Naive thymus-derived CD8-positive, alpha-beta T cell (primary cell): Measurements from ENCODE around the gene TEPSIN. TPM values are rescaled to one million over a fixed set of nuclear protein-coding genes. Genes with fewer than 3 reads are reported as not detected.

ENCODE experiments used
- ATAC-seq, 2 donors: fragments of 150-1000 bp; cut with Tn5 transposase in 1 of 2; sonication (Bioruptor Pico), chemical (Tn5 transposase) in 1 of 2; 1 replicate in 1 of 2; 2 replicates in 1 of 2; pipeline ENCODE4 v1.10.0; 2021; ENCODE audit warnings: mild to moderate bottlenecking in 2 of 2, moderate library complexity in 2 of 2
- POLR2A ChIA-PET: fragments of 350-600 bp; sonication (Branson Sonifier 250); formaldehyde crosslinking; loops from one replicate; lab custom pipeline; 2021; ENCODE audit warnings: antibody characterized with exemption; lab: Charles Lee
- DNase-seq, 10 donors: peaks; one replicate each; pipeline versions ENCODE4 v3.0.0 to v3.0.0-alpha.2; 2020 to 2022
- H3K27ac Mint-ChIP-seq, 10 donors: one replicate each; pipeline ENCODE4 v1.8.0; 2020 to 2022; ENCODE audit warnings: mild to moderate bottlenecking in 10 of 10, mixed read lengths in 10 of 10, moderate library complexity in 4 of 10, inconsistent platforms in 1 of 10
- H3K27me3 Mint-ChIP-seq, 5 donors: one replicate each; pipeline ENCODE4 v1.8.0; 2021 to 2022; ENCODE audit warnings: mixed read lengths in 5 of 5
- H3K36me3 Mint-ChIP-seq, 3 donors: one replicate each; pipeline ENCODE4 v1.8.0; 2020 to 2022; ENCODE audit warnings: mixed read lengths in 3 of 3, mild to moderate bottlenecking in 2 of 3, inconsistent platforms in 1 of 3
- H3K4me1 Mint-ChIP-seq, 4 donors: one replicate each; pipeline ENCODE4 v1.8.0; 2021 to 2022; ENCODE audit warnings: mixed read lengths in 4 of 4
- H3K4me3 Mint-ChIP-seq, 10 donors: one replicate each; pipeline ENCODE4 v1.8.0; 2020 to 2022; ENCODE audit warnings: mild to moderate bottlenecking in 10 of 10, mixed read lengths in 10 of 10, moderate library complexity in 6 of 10, inconsistent platforms in 1 of 10
- H3K9me3 Mint-ChIP-seq, 9 donors: one replicate each; pipeline ENCODE4 v1.8.0; 2020 to 2022; ENCODE audit warnings: mixed read lengths in 9 of 9, mild to moderate bottlenecking in 3 of 9, inconsistent platforms in 1 of 9, moderate library complexity in 1 of 9
- polyA plus RNA-seq, 3 donors: library from polyadenylated mRNA; unstranded; fragments of 300-500 nt; fragmentation: Illumina TruSeq; gene quantifications; one replicate each; pipeline ENCODE4 v1.2.3, GENCODE V29; 2021
- total RNA-seq, 8 experiments: library from RNA in 2 of 8; stranded (reverse) in 2 of 8; gene quantifications; one replicate each; pipeline ENCODE4 v1.2.3 and lab custom pipeline; 2021 to 2026

TEPSIN gene
- total and polyA plus RNA-seq, 5 experiments from 2014 or later: 2.7 to 136 (median 2.8) TPM

DNA sequence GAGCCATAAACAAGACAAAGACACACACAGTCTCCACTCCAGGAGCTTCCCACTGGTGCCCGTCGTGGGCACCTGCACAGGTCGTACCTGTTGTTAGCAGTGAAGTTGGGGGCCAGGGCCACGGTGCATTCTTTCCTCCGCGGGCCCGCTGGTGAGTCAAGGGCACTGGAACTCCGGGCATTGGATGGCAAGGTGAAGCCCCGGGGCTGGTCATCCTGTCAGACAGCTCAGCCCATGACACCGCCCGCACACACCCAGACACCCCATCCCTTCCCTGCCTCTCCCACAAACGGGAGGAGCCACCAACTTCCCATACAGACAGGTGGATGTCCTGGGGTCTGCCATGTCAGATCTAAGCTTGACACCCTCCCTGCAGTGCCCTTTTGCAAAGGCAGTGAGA is 32.2 kb downstream of the TEPSIN start:
- ATAC-seq (no peak), DNase-seq (no peak)
- Mint-ChIP-seq H3K4me3 (no peak overlapping the region), H3K4me1 (peaks cover 0 to 3% (median 0%) of the 10 kb centered on the region in 4 donors), H3K27ac (no peak overlapping the region), H3K36me3 (peaks cover 0 to 5% (median 0%) of the 10 kb centered on the region in 3 donors), H3K9me3 (no peaks in the 10 kb centered on the region), H3K27me3 (no peaks in the 10 kb centered on the region)
- POLR2A ChIA-PET: no interaction called here

DNA sequence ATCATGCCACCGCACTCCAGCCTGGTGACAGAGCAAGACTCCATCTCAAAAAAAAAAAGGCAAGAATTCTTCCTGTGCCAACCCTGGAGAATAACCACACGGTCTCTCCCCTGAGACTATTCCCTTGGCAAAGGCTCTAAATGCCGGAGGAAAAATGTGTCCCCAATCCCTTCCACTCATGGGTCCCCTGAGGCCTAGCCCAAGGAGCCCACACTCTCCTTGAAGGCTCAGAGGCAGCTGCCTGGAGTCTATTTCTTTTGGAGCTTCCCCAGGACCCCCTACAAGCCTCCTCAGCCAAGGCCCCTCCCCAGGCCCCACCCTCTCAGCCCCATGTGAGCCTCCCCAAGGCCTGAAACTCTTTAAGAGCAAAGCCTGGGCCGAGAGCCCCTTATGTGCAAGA is 32.7 kb downstream of the TEPSIN start:
- H3K4me3 Mint-ChIP-seq: no peak overlapping the region
- no peaks in the 10 kb centered on the region for H3K9me3 Mint-ChIP-seq
- POLR2A ChIA-PET: no interaction called here
- no peak for ATAC-seq
- H3K27me3 Mint-ChIP-seq: no peaks in the 10 kb centered on the region
- peaks cover 0 to 2% (median 0%) of the 10 kb centered on the region in 4 donors for H3K4me1 Mint-ChIP-seq
- H3K27ac Mint-ChIP-seq: no peak overlapping the region
- peaks cover 0 to 5% (median 0%) of the 10 kb centered on the region in 3 donors for H3K36me3 Mint-ChIP-seq
- no peak for DNase-seq

DNA sequence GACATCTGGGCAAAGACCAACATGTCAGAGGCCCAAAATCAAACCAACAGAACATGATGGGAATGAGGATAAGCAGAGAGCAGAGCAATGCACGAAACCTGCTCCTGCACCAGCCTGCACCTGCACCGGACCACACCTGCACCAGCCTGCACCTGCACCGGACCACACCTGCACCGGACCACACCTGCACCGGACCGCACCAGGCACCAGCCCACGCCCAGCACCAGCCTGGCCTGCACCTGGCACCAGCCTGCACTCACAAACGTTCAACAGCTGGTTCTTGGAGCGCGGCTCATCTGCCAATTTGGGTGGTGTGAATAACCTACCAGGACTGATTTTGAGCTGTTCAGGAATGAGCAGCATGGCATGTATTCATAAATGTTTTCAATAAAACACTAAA is 34.3 kb downstream of the TEPSIN start:
- Mint-ChIP-seq H3K4me3 (no peak overlapping the region), H3K27me3 (no peaks in the 10 kb centered on the region), H3K36me3 (peaks cover 0 to 5% (median 0%) of the 10 kb centered on the region in 3 donors), H3K27ac (no peak overlapping the region), H3K9me3 (no peaks in the 10 kb centered on the region), H3K4me1 (no peaks in the 10 kb centered on the region)
- DNase-seq (no peak), ATAC-seq (no peak)
- POLR2A ChIA-PET: no interaction called here

DNA sequence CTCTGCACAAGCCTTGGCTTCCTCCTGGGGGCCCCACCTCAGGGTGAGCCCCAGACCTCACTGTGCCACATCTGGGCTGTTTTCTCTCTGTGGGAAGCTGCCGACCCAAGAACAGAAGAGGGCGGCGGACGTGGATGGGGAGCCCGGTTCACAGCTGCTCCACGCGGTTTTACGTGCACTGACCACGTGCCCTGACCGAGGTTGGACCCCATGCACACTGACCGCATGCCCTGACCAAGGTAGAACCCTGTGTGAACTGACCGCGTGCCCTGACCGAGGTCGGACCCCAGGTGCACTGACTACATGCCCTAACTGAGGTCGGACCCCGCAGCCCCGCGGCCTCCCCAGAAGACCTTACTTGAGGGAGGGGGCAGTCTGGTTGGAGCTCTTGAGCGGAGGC is 35.7 kb downstream of the TEPSIN start:
- H3K4me1 Mint-ChIP-seq: no peaks in the 10 kb centered on the region
- H3K9me3 Mint-ChIP-seq: no peaks in the 10 kb centered on the region
- ATAC-seq (no peak), DNase-seq (no peak)
- H3K27me3 Mint-ChIP-seq: no peaks in the 10 kb centered on the region
- no peak overlapping the region for H3K27ac Mint-ChIP-seq
- peaks cover 0 to 2% (median 0%) of the 10 kb centered on the region in 3 donors for H3K36me3 Mint-ChIP-seq
- POLR2A ChIA-PET: no interaction called here
- no peak overlapping the region for H3K4me3 Mint-ChIP-seq

DNA sequence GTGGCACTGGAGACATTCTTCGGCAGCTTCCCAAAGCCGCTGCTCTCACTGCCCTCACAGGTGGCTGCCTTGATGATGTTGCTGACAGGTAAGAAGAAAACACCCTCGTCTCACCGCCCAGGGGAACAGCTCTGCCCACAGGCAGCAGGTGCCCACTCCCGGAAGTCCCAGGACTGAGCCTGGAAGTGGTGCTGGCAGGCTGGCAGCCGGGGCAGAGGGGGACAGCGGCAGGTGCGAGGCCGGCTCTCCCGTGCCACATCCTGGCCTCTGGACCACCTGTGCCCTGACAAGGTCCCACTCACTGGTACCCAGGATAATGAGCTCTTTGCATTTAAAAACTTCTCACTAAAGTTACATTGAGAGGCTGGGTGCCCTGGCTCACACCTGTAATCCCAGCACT is 36.5 kb downstream of the TEPSIN start:
- H3K9me3 Mint-ChIP-seq: no peaks in the 10 kb centered on the region
- H3K4me1 Mint-ChIP-seq: no peaks in the 10 kb centered on the region
- no peaks in the 10 kb centered on the region for H3K27me3 Mint-ChIP-seq
- no peak overlapping the region for H3K27ac Mint-ChIP-seq
- POLR2A ChIA-PET: interaction anchor here (0.7 kb wide), 2 partner anchors 8 to 83 kb away, joined by 3 to 4 read pairs; no protein-coding TSS in a partner anchor
- ATAC-seq: no peak
- DNase-seq: no peak
- no peak overlapping the region for H3K4me3 Mint-ChIP-seq
- H3K36me3 Mint-ChIP-seq: peaks cover 0 to 2% (median 0%) of the 10 kb centered on the region in 3 donors

DNA sequence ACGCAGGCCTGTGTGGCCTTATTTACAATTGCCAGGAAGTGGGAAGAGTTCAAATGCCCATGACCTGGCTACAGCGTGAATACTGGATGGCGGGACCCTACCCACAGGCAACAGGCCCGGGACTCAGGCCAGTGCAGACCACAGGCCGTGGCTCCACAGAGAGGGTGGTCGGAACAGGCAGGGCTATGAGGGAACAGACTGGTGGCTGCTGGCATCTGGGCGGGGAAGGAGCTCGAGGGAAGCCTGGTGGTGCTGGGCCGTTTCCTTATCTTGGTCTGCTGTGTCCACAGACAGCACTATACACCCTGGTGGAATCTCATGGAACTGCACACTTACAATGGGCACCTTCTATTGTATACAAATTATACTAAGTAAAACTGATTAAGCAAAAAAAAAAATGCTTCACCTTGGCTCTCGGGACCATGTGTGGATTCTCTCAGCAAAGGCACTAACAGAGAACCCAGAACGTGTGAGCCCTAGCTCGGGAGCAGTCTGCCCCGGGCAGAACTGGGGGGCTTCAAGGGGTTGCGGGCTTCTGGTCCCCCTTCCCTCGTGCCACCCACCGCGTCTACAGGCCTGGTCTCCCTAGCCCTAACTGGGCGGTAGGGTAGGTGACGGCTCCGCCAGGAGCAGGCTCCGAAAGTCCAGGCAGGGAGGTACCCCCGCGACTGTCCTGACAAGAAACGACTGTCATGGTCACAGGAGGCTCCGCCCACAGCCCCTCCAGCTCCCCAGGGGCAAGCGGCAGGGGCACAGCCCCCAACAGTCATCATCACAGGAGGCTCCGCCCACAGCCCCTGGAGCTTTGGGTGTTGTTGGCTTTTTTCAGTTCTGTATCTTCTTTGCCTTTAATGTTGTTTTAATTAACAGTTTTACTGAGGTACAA is 37.9 kb downstream of the TEPSIN start:
- H3K4me1 Mint-ChIP-seq: no peaks in the 10 kb centered on the region
- POLR2A ChIA-PET: no interaction called here
- H3K27ac Mint-ChIP-seq: no peak overlapping the region
- H3K27me3 Mint-ChIP-seq: no peaks in the 10 kb centered on the region
- peak in 1 of 10 donors; percentile 24 for DNase-seq
- H3K4me3 Mint-ChIP-seq: no peak overlapping the region
- no peaks in the 10 kb centered on the region for H3K9me3 Mint-ChIP-seq
- ATAC-seq: peak; percentile 58 to 61
- H3K36me3 Mint-ChIP-seq: peaks cover 0 to 2% (median 0%) of the 10 kb centered on the region in 3 donors

DNA sequence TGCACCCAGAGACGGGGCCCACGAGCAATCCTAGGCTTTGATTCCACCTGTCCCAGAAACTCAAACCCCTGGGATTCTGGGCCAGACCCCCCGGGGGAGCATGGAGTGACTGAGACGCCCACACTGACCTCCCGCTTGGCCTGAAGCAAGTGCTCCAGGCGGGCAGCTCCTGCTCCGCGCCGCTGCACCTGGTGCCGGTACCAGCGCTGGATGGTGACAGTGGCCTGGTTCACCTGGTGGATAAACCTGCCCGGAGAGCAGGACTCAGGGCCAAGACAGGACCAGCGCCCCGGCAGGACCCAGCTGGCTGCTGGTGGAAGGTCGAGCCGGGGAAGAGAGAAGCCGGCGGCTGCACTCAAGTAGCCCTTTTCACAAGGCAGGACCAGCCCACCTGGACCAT is 38.7 kb downstream of the TEPSIN start:
- no peak overlapping the region for H3K4me3 Mint-ChIP-seq
- H3K9me3 Mint-ChIP-seq: no peaks in the 10 kb centered on the region
- POLR2A ChIA-PET: no interaction called here
- H3K36me3 Mint-ChIP-seq: peaks cover 0 to 2% (median 0%) of the 10 kb centered on the region in 3 donors
- no peak overlapping the region for H3K27ac Mint-ChIP-seq
- no peaks in the 10 kb centered on the region for H3K27me3 Mint-ChIP-seq
- ATAC-seq: no peak
- no peak for DNase-seq
- no peaks in the 10 kb centered on the region for H3K4me1 Mint-ChIP-seq

DNA sequence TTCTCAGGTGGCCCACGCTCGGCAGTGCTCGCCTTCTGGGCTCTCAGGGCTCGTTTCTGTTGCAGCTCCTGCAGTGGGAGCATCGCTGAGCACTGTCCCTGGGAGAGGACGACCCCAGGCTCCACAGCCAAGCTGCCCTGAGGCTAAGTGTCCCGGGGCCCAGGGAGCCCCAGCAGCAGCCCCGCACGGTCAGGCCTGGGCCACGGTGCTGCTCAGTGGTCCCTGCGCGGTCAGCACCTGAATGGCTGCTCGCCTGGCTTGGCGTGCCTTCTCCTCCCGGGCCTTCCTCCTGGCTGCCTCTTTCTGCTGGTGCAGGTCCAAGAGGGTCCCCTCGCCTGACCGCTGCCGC is 39.4 kb downstream of the TEPSIN start:
- ATAC-seq (no peak), DNase-seq (no peak)
- H3K27ac Mint-ChIP-seq: no peak overlapping the region

DNA sequence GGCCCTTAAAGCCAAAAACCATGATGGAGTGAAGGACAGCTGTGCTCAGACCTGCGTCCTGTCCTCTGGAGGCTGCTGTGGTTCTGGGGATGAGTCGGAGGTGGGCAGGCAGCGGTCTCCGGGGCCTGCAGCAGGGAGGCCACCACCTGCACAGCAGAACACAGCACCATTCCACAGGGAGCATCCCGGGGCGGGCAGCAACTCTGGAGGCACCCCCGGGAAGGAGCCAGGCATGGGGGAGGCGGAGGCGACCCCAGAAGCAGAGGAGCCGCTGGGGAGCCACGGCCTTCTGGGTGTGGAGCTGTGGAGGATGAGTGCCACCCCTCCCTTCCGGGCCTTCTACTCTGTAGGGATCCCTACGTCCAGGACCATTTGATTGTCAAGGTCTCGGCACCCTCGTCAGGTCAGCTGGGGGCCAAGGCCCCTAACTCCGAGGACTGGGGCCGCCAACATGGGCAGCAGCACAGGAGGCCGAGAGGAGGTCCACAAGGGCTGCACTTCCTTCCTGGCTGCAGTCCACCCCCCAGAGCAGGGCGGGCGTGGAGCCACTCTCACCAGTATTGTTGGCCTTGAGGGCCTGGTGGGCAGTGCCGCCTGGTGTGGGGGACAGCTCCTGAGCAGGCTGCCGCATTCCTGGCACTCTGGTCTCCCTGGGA is 39.9 kb downstream of the TEPSIN start:
- Mint-ChIP-seq H3K27me3 (no peaks in the 10 kb centered on the region), H3K27ac (no peak overlapping the region), H3K36me3 (peaks cover 0 to 3% (median 0%) of the 10 kb centered on the region in 3 donors), H3K4me3 (no peak overlapping the region), H3K9me3 (no peaks in the 10 kb centered on the region), H3K4me1 (no peaks in the 10 kb centered on the region)
- POLR2A ChIA-PET: no interaction called here
- DNase-seq (no peak), ATAC-seq (no peak)

More for the DNA sequence above, 39.4 kb downstream of the TEPSIN start:
- Mint-ChIP-seq H3K4me1 (no peaks in the 10 kb centered on the region), H3K4me3 (no peak overlapping the region), H3K9me3 (no peaks in the 10 kb centered on the region), H3K36me3 (peaks cover 0 to 1% (median 0%) of the 10 kb centered on the region in 3 donors), H3K27me3 (no peaks in the 10 kb centered on the region)
- POLR2A ChIA-PET: no interaction called here

DNA sequence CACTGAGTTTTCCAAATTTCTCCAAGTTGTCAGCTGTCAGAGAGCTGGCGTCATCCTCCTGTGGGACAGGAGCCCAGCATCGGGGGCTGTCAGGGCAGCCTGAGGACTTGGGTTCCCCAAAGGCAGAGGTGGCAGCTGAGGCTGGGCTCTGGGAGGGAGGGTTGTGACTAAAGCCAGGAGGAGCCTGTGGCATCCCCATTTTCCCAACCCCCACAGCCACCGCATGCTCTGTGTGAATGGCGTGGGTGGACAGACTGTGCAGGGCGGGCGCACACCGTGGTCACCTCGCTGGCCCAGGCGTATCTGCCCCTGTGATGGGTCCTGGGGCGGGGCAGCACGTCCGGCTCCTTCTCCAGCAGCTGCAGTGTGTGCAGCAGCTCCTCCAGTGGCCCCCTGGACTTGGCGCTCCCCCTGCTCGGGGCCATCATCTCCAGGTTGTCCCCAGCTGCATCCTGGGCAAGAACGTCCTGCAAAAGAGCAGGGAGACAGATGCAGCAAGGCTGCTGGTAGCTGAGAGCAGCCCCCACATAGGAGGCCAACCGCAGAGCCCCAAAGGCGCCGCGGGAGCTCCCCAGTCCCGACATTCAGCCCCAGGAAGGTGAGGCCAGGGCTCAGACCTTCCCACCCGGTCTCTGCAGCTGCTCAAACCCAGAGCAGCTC is 40.9 kb downstream of the TEPSIN start:
- ATAC-seq (no peak), DNase-seq (no peak)
- Mint-ChIP-seq H3K36me3 (peaks cover 0 to 3% (median 0%) of the 10 kb centered on the region in 3 donors), H3K27ac (no peak overlapping the region), H3K4me3 (no peak overlapping the region), H3K9me3 (no peaks in the 10 kb centered on the region), H3K4me1 (no peaks in the 10 kb centered on the region), H3K27me3 (no peaks in the 10 kb centered on the region)
- POLR2A ChIA-PET: interaction anchor here (0.5 kb wide), 1 partner anchor 293 kb away, joined by 4 read pairs; no protein-coding TSS in a partner anchor

DNA sequence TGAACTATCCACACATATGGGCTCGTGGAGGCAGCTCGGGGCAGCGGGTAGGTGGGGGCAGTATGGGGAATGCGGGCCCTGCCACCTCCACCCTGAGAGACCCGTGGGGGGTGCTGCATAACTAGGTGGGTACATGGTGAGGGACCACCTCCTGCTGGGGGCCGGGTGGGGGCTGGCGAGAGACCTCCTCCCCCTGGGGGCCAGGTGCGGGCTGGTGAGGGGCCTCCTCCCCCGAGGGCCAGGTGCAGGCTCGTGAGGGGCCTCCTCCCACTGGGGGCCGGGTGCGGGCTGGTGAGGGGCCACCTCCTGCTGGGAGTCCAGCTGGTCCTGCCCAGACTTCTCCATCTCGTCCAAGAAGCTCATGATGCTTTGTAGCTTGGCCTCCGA is 41.5 kb downstream of the TEPSIN start:
- ATAC-seq: no peak
- H3K4me1 Mint-ChIP-seq: no peaks in the 10 kb centered on the region

DNA sequence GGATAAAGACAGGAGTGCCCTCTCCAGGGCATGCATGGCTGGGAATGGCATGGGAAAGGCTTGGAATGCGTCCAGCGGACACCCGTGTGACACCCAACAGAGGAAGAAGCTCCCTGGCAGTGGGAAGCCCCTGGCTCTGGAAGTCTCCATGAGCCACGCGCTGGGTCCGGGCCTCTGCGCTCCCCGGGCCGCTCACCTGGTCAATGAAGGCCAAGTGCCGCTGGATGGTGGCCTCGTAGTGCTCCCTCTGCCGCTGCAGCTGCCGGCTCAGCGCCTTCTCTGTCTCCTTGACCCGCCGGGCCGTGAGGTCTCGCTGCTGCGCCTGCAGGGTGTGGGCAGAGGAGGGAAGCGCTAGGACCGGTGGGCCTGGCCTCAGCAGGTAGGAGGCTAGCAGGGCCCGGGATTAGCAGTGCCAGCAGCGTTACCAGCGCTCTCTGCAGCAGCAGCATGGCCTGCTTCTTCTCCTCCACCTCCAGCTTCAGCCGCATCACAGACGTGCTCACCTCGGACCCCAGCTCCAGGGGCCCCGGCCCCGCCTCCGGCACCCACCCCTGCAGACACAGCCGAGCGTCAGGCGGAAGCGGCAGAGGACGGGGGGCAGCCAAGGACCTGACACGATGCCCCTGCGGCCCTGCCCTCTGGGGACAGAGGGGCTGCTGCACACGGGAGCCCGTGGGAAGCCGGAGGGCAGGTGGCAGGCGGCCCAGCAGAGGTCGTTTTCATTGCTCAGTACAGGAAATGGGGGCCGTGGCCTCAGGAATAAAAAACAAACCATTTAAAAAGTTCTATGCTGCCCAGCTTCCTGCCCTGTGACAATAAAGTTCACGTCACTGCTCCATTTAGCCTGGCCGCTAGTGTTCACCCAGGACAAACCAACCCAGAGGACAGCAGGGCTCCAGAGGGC is 42.1 kb downstream of the TEPSIN start:
- ATAC-seq: no peak
- Mint-ChIP-seq H3K36me3 (peaks cover 0 to 3% (median 0%) of the 10 kb centered on the region in 3 donors), H3K4me1 (no peaks in the 10 kb centered on the region), H3K9me3 (no peaks in the 10 kb centered on the region), H3K27me3 (no peaks in the 10 kb centered on the region), H3K27ac (no peak overlapping the region), H3K4me3 (no peak overlapping the region)
- POLR2A ChIA-PET: no interaction called here
- DNase-seq: no peak

More for the DNA sequence above, 41.5 kb downstream of the TEPSIN start:
- no peak overlapping the region for H3K4me3 Mint-ChIP-seq
- no peak for DNase-seq
- no peak overlapping the region for H3K27ac Mint-ChIP-seq
- H3K9me3 Mint-ChIP-seq: no peaks in the 10 kb centered on the region
- H3K27me3 Mint-ChIP-seq: no peaks in the 10 kb centered on the region
- H3K36me3 Mint-ChIP-seq: peaks cover 0 to 3% (median 0%) of the 10 kb centered on the region in 3 donors
- POLR2A ChIA-PET: interaction anchor here (0.5 kb wide), 1 partner anchor 292 kb away, joined by 4 read pairs; no protein-coding TSS in a partner anchor
